Measurements from ENCODE around the gene SNRNP40. TPM values are rescaled to one million over a fixed set of nuclear protein-coding genes. Genes with fewer than 3 reads are reported as not detected.

SNRNP40 gene
- total RNA-seq, 1 donor from 2014 or later = 35.2 TPM

- H3K27ac ChIP-seq = no peak overlapping the region
- H3K36me3 ChIP-seq = no peaks in the 10 kb centered on the region
- intact Hi-C loops (cut with DNase I) = no loop called here
- TF ChIP-seq CTCF (IDR thresholded peaks at IDR 0.05) = no peak
- peaks cover 20% of the 10 kb centered on the region for H3K27me3 ChIP-seq
- H3K4me1 ChIP-seq = peaks cover 4% of the 10 kb centered on the region
- no peak overlapping the region for H3K4me3 ChIP-seq
- DNase-seq (no peak), ATAC-seq (no peak)
- H3K9me3 ChIP-seq = no peaks in the 10 kb centered on the region
Measured at GRCh38 chr1:31244326-31244725, 52.3 kb downstream of the SNRNP40 start.

DNA sequence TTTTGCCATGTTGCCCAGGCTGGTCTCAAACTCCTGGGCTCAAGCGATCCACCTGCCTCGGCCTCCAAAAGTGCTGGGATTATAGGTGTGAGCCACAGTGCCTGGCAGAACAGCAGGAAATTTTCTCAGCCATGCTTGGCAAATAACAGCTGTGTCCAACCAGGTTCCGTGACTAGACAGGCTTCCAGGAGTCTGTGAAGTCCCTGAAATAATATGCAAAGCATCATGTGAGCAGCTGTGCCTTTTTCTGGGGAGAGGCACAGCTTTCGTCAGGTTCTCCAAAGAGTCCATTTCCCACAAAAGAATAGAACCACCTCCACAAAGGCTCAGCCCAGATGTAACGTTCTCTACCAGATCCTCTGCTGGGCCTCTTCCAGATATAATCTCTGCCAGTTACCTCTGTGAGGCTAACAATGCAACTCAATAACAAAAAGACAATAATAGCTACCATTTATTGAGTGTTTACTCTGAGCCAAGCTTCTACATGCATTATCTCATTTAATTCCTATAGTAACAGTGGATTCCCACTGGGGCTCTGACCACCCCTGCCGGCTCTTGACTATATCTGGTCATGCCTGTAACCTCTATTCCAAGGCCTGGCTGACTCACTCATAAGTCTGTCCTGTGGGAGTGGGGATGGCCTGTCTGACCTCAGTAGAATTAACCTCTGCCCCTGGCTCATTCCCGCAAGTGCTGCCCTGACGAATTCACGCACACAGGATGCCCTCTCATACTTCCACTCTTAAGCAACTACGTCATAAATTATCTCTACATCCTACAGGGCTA, 52.9 kb downstream of the SNRNP40 start:
- Histone ChIP-seq H3K36me3 (no peaks in the 10 kb centered on the region), H3K4me1 (peaks cover 4% of the 10 kb centered on the region), H3K9me3 (no peaks in the 10 kb centered on the region), H3K4me3 (no peak overlapping the region), H3K27me3 (peaks cover 26% of the 10 kb centered on the region), H3K27ac (no peak overlapping the region)
- DNase-seq = no peak
- no peak for ATAC-seq
- intact Hi-C loops (cut with DNase I) = no loop called here
- TF ChIP-seq CTCF (IDR thresholded peaks at IDR 0.05) = no peak

DNA sequence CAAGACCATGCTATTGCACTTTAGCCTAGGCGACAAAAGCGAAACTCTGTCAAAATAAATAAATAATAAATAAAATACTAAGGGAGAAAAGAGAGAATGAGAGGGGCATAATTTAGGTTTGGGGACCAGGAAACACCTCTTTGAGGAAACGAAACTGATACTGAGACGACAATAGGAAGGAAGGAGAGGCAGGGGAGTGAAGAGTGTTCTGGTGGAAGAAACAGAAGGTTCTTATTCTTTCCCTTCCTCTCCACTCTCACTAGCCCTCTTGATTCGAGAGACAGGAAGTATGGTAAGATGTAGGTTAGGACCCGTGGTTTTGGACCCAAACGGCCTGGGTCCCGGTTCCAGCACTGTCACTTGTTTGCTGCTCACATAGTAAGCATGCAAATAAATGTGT, 55.3 kb downstream of the SNRNP40 start:
- intact Hi-C loops (cut with DNase I) = no loop called here
- H3K27me3 ChIP-seq = peaks cover 49% of the 10 kb centered on the region
- H3K4me3 ChIP-seq = no peak overlapping the region
- H3K36me3 ChIP-seq = no peaks in the 10 kb centered on the region
- no peak for TF ChIP-seq CTCF (IDR thresholded peaks at IDR 0.05)
- peaks cover 4% of the 10 kb centered on the region for H3K4me1 ChIP-seq
- no peaks in the 10 kb centered on the region for H3K9me3 ChIP-seq
- DNase-seq (peak; percentile 6), ATAC-seq (no peak)
- H3K27ac ChIP-seq = no peak overlapping the region

DNA sequence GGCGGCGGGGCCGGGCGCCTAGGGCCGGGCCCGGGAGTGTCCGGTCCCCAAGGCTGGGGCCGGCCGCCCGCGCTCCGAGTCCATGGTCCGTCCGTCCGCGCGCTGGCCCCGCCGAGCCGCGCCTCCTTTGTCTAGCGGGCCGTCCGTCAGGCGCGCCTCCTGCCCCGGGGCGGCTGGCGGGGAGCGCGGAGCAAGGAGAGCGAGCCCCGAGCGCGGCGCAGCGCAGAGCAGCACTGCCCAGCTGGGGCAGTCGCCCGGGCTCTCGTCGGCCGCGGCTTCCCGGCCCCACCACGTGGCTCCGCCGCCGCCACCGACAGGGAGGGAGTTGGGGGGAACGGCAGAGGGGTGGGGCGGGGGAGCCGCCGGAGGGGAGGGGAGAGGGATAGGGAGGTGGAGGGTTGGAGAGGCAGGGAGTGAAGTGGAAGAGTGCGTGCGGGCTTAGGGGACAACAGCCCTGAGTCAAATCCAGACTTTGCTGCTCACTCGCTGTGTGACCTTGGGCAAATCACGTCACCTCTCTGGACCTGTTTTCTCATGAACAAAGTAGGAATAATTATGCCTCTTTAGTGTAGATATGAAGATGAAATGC, 56.8 kb downstream of the SNRNP40 start, which contains the start of gene NKAIN1:
Gene NKAIN1 (minus strand): TSS at position 235 of the 589 bp plus-strand sequence. CDS start 340 bp downstream, outside the sequence.
- Histone ChIP-seq H3K27ac (no peak within 1 kb of the TSS), H3K9me3 (no peaks in the 10 kb centered on the region), H3K4me1 (peaks cover 4% of the 10 kb centered on the region), H3K27me3 (peaks cover 57% of the 10 kb centered on the region), H3K36me3 (no peaks in the 10 kb centered on the region), H3K4me3 (peak within 1 kb of the TSS; percentile 23)
- no peak for TF ChIP-seq CTCF (IDR thresholded peaks at IDR 0.05)
- intact Hi-C loops (cut with DNase I) = no loop called here
- DNase-seq (peak; percentile 59), ATAC-seq (peak; percentile 49)

DNA sequence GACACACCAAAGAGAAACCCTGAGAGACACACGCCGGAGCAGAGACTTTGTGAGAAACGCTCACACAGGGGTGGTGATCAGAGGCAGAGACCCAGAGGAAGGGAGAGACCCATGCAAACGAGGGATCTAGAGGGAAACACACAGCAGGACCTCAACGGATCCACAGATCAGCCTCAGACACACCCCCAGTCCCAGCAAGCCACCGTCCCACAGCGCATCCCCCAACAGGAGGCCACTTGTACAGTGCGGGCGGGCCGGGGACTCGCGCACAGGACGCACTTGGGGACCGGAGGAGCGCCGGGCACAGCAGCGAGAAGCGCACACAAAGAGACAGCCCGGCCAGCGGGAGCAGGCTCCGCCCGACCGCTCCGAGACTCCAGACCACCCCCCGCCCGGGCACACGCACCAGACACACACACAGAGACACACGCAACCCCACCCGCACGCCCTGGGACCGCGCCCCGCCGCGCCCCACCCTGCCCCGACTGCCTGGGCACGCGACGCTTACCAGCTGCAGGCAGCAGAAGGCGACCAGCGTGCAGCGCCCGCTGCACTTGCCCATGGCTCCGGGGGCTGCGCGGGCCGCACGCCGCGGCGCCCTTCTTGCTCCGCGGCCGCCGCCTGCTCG, 57.5 kb downstream of the SNRNP40 start:
- peaks cover 64% of the 10 kb centered on the region for H3K27me3 ChIP-seq
- peaks cover 4% of the 10 kb centered on the region for H3K4me1 ChIP-seq
- no peak overlapping the region for H3K27ac ChIP-seq
- no peaks in the 10 kb centered on the region for H3K36me3 ChIP-seq
- ATAC-seq = peak; percentile 32
- DNase-seq = peak; percentile 57
- intact Hi-C loops (cut with DNase I) = no loop called here
- H3K9me3 ChIP-seq = no peaks in the 10 kb centered on the region
- peak overlapping the region; percentile 23 for H3K4me3 ChIP-seq
- TF ChIP-seq CTCF (IDR thresholded peaks at IDR 0.05) = no peak
